Measurements from ENCODE around the gene BTBD10. TPM values are rescaled to one million over a fixed set of nuclear protein-coding genes. Genes with fewer than 3 reads are reported as not detected.

BTBD10 gene
- total RNA-seq, 1 donor from 2014 or later = 4.7 TPM

GRCh38 chr11:13343067-13343466 is 120.0 kb downstream of the BTBD10 start:
- ATAC-seq (no peak), DNase-seq (ENCODE audit: low spot score) (no peak)

- ATAC-seq = no peak
- no peak for DNase-seq (ENCODE audit: low spot score)
These were observed 122.0 kb downstream of the BTBD10 start for GRCh38 chr11:13341026-13341425.

- peak; percentile 75 for ATAC-seq
- peak; percentile 87 for DNase-seq (ENCODE audit: low spot score)
These were observed 123.5 kb downstream of the BTBD10 start for GRCh38 chr11:13339195-13340153.

GRCh38 chr11:13338427-13339069 is 124.5 kb downstream of the BTBD10 start:
- peak; percentile 15 for ATAC-seq
- DNase-seq (ENCODE audit: low spot score) = no peak

- DNase-seq (ENCODE audit: low spot score) (no peak), ATAC-seq (no peak)
These were observed 125.0 kb downstream of the BTBD10 start for GRCh38 chr11:13338019-13338426.

Other genes starting within 250 kb of the BTBD10 start
- 37.0 TPM for gene BMAL1, start 185.4 kb downstream of the BTBD10 start, total RNA-seq
- not detected for gene PTH, start 32.8 kb upstream of the BTBD10 start, total RNA-seq
- 2.8 TPM for gene FAR1, start 205.4 kb upstream of the BTBD10 start, total RNA-seq

Measured in left lobe of liver (tissue), 2 donors.